ENCODE results near the gene ADAM17.

ADAM17 gene

DNA sequence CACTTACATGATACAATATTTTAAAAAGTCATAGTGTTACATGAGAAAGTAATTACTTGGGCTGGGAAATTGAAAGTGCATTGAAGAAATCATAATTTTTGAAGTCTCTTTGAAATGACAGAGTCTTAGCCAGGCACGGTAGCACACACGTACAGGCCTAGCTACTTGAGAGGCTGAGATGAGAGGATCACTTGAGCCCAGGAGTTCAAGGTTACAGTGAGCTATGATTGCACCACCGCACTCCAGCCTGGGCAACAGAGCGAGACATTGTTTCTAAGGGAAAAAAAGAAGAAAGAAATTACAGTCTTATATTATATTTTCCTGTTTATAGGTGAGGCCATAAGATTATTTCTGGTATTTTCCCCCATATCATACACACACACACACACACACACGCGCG, 90.5 kb downstream of the ADAM17 start:
- no peak for DNase-seq

DNA sequence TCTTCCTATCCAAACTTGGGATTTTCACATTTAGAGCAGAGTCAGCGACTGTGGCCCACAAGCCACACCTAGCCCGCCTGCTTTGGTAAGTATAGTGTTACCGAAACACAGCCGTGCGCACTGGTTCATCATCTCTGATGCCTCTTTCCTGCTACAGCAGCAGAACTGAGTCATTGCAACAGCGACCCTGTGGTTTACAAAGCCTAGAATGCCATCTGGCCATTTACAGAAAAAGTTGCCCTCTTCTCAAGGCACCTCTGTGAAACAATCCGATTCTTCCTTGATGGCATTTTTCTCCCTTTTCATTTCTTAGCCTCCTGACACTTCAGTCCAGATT, 92.0 kb downstream of the ADAM17 start:
- DNase-seq: no peak

DNA sequence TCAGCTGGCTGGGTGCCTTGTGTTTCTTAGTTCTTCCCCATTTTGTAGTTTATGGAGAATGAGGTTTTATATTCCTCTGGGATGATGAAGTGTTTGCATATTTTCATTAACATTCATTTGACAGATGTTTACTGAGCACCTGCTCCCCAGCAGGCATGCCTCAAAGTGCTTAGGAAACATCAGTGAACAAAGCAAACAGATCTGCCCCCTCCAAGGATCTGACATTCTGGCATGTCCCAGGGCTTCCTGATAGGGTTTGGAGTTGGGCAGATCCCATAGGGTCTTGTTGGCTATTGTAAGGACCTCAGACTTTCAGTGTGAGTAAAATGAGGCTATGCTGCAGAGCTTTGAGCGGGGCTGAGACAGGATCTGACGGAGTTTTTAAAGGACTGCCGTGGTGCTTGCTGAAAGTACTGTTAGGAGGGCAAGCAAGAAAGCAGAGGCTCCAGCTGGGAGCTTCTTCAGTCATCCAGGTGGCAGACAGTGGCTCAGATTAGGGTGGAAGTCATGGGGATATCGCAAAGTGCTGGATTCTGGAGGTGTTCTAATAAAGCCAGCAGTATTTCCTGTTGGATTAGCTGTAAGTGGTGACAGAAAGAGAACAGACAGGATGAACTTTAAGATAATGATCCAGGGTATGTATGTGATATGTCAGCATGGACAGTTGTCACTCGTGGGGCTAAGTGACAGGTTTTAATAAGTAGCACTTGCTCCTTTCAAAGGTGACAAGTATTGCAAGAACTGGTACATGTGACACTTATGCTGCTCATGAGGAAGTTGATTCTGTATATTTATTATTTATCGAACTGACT, 92.5 kb downstream of the ADAM17 start:
- no peak for DNase-seq

DNA sequence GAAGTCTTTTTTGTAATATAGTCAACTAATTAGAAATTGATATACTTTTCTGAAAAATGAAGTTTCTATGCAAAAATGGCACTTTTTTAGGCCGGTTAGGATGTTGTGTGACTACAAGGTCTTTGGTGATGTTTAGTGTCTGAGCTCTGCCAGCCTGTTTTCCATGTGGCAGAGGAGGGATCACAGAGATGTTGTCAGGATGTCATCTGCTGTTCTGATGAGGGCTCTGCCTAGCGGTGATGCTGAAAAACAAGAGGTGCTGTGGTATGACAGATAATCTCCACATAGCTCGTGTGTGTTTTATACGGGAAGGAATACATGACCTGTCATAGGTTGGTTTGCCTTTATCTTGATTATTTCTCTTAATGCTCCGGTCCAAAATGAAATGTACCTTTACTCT, 93.3 kb downstream of the ADAM17 start:
- no peak for DNase-seq

DNA sequence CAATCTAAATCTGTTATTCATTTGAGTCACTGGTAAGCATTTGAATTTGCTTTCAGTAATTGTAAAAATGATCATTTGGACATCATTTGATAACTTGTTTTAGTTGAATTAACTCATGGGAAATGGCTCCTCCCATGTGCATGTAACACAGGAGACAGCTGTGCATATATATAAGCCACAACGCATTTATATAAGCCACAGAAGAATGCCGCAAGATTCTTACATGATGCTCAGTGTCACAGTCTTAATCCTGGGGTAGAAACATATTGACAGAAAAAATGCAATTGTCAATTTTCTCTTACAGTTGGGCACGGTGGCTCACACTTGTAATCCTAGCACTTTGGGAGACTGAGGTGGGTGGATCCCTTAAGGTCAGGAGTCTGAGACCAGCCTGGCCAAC, 94.6 kb downstream of the ADAM17 start:
- DNase-seq: no peak

DNA sequence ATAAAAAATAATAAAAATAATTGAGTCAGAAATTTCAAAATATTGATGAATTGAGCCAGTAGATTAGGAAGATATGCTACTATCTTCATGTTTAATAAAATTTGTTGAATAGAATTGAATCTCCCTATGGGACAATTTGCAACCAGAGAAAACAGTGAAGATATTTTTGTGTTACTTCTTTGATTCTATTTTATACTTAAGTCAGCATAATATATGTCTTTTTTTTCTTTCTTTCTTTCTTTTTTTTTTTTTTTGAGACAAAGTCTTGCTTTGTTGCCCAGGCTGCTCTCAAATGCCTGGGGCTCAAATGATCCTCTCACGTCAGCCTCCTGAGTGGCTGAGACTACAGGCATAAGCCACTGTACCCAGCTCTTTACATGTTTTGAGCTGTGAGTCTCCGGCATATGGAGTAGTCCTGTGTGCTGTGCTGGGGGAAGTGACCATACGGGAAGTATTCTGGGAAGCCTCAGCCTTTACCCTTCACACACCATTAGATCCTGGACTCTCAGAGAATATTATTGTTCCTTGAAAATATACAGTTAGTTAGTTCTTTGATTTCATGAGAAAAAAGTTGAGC, 95.1 kb downstream of the ADAM17 start:
- no peak for DNase-seq

DNA sequence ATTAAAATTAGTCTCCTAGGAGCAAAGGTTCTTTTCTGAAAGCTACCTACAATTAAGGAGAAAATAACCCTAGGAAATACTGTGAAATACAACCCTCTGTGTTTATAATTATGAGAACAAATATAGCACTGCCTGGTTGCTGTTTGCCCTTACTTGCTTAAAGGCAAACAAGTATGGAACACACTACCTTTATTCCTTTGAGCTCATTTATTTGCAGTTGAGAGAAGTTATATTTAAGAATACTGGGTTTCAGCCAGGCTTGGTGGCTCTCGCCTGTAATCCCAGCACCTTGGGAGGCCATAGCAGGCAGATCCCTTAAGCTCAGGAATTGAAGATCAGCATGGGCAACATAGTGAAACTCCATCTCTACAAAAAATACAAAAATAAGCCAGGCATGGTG, 104.4 kb downstream of the ADAM17 start:
- DNase-seq: no peak

DNA sequence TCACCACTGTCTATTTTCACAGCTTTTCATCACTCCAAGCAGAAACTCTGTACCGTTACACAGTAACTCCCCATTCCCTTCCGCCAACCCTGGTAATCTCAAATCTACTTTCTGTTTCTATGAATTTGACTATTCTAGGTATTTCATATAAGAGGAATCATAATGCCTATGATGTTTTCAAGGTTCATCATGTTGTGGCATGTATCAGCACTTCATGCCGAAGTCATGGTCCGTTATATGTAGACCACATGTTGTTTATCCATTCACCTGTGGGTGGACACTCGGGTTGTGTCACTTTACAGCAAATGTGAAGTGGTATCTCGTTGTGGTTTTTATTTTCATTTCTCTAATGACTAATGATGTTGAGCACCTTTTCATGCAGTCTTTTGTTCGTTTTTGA, 110.5 kb downstream of the ADAM17 start:
- no peak for DNase-seq

DNA sequence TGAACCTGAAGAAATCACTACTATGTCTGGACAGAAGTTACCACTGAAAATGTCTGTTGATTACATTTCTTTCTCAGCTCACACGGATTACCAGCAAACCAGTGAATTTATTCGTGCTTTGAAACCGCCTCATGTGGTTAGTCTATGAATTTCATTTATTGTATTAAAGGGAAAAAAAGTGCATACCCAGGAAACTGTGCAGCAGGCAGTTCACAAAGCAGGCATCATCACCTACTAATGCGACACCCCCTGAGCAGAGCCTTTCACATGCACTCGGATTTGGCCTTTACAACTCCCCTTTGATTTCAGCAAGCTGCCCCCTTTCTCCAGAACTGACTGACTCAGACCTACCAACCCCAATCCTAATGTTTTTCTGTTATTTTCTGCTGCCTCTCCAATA, 112.1 kb downstream of the ADAM17 start:
- DNase-seq: no peak

DNA sequence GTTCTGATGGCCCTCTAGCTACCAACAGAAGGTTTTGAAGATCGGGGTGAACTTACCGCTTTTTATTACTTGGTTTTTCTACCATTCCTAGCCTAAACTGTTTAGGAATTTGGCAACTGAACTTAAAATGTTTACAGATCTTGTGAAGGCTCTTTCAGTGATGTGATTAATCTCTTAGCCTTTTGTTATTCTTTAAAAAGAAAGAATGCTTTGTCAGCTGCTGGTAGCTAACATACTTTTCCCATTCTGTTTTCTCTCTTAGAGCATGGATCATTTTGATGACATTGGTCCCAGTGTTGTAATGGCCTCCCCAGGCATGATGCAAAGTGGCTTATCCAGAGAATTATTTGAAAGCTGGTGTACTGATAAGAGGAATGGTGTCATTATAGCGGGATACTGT, 114.1 kb downstream of the ADAM17 start:
- DNase-seq: no peak

DNA sequence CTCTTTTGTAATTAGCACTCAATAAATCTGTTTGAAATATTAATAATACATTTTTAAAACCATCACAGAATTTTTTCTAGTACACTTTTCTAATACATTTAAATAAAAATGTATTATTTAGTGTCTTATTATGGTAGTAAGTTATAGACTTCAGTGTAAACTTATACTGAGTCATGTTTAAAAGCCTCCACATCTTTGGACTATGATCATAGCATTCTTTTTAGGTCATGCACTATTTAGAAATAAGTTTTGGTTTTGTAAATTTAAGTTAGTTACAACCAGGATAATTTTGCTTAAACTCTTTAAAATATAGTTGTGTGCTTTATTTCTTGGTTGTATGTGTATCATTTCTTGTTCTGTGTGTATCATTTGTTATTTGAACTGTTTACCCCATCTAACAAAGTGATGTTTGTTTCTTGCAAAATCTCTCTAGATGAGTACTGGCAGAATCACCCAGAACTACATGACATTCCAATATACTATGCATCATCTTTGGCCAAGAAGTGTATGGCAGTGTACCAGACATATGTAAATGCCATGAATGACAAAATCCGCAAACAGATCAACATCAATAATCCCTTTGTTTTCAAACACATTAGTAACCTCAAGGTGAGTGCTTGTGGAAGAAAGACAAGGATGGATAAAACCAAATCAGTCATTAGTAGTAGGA, 115.4 kb downstream of the ADAM17 start:
- DNase-seq: no peak

DNA sequence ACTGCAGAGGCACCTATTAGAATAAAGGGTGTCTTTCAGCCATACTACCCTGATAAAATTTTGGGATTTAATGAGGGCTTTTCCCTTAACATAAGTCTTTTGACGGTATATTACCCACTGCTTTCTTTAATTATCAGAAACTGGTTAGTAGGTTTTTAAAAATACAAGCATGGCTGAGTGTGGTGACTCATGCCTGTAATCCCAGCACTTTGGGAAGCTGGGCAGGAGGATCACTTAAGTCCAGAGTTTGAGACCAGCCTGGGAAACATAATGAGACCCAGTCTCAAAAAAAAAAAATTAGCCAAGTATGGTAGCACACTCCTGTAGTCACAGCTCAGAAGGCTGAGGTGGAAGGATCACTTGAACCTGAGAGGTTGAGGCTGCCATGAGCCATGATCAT, 116.1 kb downstream of the ADAM17 start:
- no peak for DNase-seq

All from 8988T (cell line).